ENCODE measurements around the gene FAM83B.
A peak's percentile ranks its signal among the peaks of the same experiment; 100 is the strongest.
"Not testable (repeated sequence)": the region's sequence is repeated elsewhere in the genome, so short reads cannot be mapped to it uniquely, and the experiment has no call there.

The FAM83B gene

GRCh38 chr6:54824225-54824624 lies 22.3 kb upstream of the FAM83B start:
- H3K9ac ChIP-seq (ENCODE audit: low read length); H3K27ac ChIP-seq (ENCODE audit: low read depth, low read length); H3K27me3 ChIP-seq (ENCODE audit: control insufficient read depth in 1 of 2, insufficient read depth in 2 of 2, low read length in 2 of 2); H3K4me3 ChIP-seq (ENCODE audit: low read depth in 1 of 2, low read length in 2 of 2); H3K36me3 ChIP-seq (ENCODE audit: insufficient read depth, low read length); H3K9me3 ChIP-seq (ENCODE audit: low read length); H3K4me1 ChIP-seq (ENCODE audit: insufficient read depth, low read length): not testable (repeated sequence)

DNA sequence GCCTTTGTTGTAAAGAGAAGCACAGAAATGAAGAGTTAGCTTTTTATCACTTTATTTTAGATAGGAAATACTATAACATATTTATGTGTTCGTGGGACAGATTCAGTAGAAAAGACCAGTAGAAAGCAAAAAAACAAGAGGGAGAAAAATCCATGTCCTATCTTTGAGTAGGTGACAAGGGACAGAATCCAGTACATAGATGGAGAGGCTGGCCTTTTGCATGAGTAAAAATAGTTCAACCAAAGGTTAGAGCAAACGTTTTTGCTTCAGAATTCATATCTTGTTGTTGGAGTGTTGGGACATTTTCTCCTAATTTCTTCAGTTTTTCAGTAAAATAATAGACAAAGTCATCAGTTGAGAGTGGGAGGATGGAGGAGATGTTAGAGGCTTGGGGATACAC lies 19.6 kb upstream of the FAM83B start:
- no peak overlapping the region for H3K4me3 ChIP-seq (ENCODE audit: low read depth in 1 of 2, low read length in 2 of 2)
- H3K9me3 ChIP-seq (ENCODE audit: low read length): no peaks in the 10 kb centered on the region
- H3K27ac ChIP-seq (ENCODE audit: low read depth, low read length): no peak overlapping the region
- no peaks in the 10 kb centered on the region for H3K4me1 ChIP-seq (ENCODE audit: insufficient read depth, low read length)
- no peaks in the 10 kb centered on the region for H3K27me3 ChIP-seq (ENCODE audit: control insufficient read depth in 1 of 2, insufficient read depth in 2 of 2, low read length in 2 of 2)
- H3K9ac ChIP-seq (ENCODE audit: low read length): no peak overlapping the region
- H3K36me3 ChIP-seq (ENCODE audit: insufficient read depth, low read length): no peaks in the 10 kb centered on the region

DNA sequence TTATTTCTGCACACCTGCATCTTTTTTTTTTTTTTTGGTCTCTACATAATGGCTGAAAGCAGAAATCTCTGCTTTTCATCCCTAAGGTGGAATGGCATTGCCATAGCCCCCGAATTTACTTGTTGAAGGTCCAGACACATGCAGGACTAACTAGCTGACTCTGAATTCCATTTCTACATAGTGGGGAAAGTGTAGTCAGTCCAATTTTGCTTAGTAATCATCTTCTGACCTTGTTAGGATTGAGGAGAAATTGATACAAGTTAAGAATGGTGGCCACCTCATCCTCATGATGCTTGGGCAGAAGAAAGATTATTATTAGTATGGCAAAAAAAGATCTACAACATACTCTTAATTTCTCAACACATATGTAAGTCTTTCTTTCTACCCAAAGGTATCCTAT lies 16.4 kb upstream of the FAM83B start:
- no peak overlapping the region for H3K9ac ChIP-seq (ENCODE audit: low read length)
- H3K4me3 ChIP-seq (ENCODE audit: low read depth in 1 of 2, low read length in 2 of 2): no peak overlapping the region
- no peaks in the 10 kb centered on the region for H3K36me3 ChIP-seq (ENCODE audit: insufficient read depth, low read length)
- H3K4me1 ChIP-seq (ENCODE audit: insufficient read depth, low read length): no peaks in the 10 kb centered on the region
- no peak overlapping the region for H3K27ac ChIP-seq (ENCODE audit: low read depth, low read length)
- no peaks in the 10 kb centered on the region for H3K9me3 ChIP-seq (ENCODE audit: low read length)
- H3K27me3 ChIP-seq (ENCODE audit: control insufficient read depth in 1 of 2, insufficient read depth in 2 of 2, low read length in 2 of 2): no peaks in the 10 kb centered on the region

- Histone ChIP-seq H3K9ac (ENCODE audit: low read length) (no peak overlapping the region), H3K4me3 (ENCODE audit: low read depth in 1 of 2, low read length in 2 of 2) (no peak overlapping the region), H3K36me3 (ENCODE audit: insufficient read depth, low read length) (no peaks in the 10 kb centered on the region), H3K9me3 (ENCODE audit: low read length) (no peaks in the 10 kb centered on the region), H3K27me3 (ENCODE audit: control insufficient read depth in 1 of 2, insufficient read depth in 2 of 2, low read length in 2 of 2) (no peaks in the 10 kb centered on the region), H3K27ac (ENCODE audit: low read depth, low read length) (no peak overlapping the region), H3K4me1 (ENCODE audit: insufficient read depth, low read length) (no peaks in the 10 kb centered on the region)
Measured at GRCh38 chr6:54835176-54835575, 11.4 kb upstream of the FAM83B start.

DNA sequence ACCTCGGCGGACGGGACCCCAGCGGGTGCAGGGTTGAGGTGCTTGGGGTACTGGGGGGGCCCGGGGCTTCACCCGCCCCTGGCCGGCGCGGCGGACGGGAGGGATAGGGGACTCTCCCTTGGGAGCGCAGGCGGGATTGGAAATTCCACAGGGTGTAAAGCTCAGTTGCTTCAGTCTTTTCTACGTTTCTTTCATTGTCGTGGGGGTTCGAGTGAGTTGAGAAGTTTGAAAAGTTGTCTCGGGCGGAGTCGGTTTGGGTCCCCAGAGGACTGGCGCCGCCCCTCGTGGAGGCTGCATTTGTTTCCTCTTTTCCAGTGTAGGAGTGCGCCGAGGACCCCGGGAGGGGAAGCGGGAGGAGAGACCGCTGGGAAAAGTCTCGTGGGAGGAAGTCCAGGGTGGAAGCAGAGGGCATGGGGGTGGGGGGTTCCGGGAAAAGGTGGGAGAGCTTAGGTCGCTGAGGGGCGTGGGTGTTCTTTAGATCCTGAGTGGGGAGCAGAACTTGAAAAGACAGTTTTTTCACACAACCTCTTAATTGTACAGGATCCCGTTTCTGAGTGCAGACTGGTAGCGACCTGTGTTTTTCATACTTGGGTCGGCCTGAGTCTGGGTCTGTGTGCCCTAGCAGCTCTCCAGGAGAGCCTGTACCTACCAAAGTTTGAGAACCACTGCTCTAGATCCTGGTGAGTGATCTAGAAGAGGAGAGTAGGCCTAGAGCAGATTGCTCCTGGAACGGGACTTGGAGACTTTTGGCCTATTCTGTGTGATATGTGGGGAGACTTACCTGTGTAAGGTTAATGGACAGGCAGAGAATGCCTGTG lies 495 bp downstream of the FAM83B start:
- Histone ChIP-seq H3K36me3 (ENCODE audit: insufficient read depth, low read length) (no peaks in the 10 kb centered on the region), H3K4me1 (ENCODE audit: insufficient read depth, low read length) (no peaks in the 10 kb centered on the region), H3K9me3 (ENCODE audit: low read length) (no peaks in the 10 kb centered on the region), H3K27me3 (ENCODE audit: control insufficient read depth in 1 of 2, insufficient read depth in 2 of 2, low read length in 2 of 2) (peaks cover 0 to 16% of the 10 kb centered on the region in 2 donors), H3K27ac (ENCODE audit: low read depth, low read length) (no peak overlapping the region), H3K4me3 (ENCODE audit: low read depth in 1 of 2, low read length in 2 of 2) (peak overlapping the region in 1 of 2 donors; percentile 13), H3K9ac (ENCODE audit: low read length) (no peak overlapping the region)

GRCh38 chr6:54847799-54848597 lies 1.4 kb downstream of the FAM83B start:
- Histone ChIP-seq H3K36me3 (ENCODE audit: insufficient read depth, low read length) (no peaks in the 10 kb centered on the region), H3K27ac (ENCODE audit: low read depth, low read length) (no peak overlapping the region), H3K27me3 (ENCODE audit: control insufficient read depth in 1 of 2, insufficient read depth in 2 of 2, low read length in 2 of 2) (peaks cover 0 to 16% of the 10 kb centered on the region in 2 donors), H3K4me3 (ENCODE audit: low read depth in 1 of 2, low read length in 2 of 2) (no peak overlapping the region), H3K4me1 (ENCODE audit: insufficient read depth, low read length) (no peaks in the 10 kb centered on the region), H3K9ac (ENCODE audit: low read length) (no peak overlapping the region), H3K9me3 (ENCODE audit: low read length) (no peaks in the 10 kb centered on the region)

DNA sequence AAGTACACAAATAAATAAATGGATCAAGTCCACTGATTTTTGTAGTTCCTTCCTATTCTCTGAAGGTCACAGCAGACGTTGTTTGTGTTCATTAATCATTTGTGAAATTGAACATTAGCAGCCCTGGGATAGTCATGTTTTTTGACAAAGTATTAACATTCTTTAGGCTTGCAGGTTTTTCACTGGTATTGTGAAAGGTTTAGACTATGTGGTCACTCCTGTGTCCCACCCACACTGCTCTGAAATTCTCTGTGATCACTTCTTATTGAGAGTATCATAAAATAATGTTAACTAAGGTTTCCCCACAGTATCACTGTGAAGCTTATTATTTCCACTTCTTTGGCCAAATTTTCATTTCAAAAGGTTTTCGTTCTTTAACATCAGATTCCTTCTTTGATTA lies 3.5 kb downstream of the FAM83B start:
- H3K9ac ChIP-seq (ENCODE audit: low read length): no peak overlapping the region
- H3K4me3 ChIP-seq (ENCODE audit: low read depth in 1 of 2, low read length in 2 of 2): no peak overlapping the region
- H3K27me3 ChIP-seq (ENCODE audit: control insufficient read depth in 1 of 2, insufficient read depth in 2 of 2, low read length in 2 of 2): peaks cover 0 to 16% of the 10 kb centered on the region in 2 donors
- H3K9me3 ChIP-seq (ENCODE audit: low read length): no peaks in the 10 kb centered on the region
- no peak overlapping the region for H3K27ac ChIP-seq (ENCODE audit: low read depth, low read length)
- no peaks in the 10 kb centered on the region for H3K36me3 ChIP-seq (ENCODE audit: insufficient read depth, low read length)
- no peaks in the 10 kb centered on the region for H3K4me1 ChIP-seq (ENCODE audit: insufficient read depth, low read length)

- no peaks in the 10 kb centered on the region for H3K27me3 ChIP-seq (ENCODE audit: control insufficient read depth in 1 of 2, insufficient read depth in 2 of 2, low read length in 2 of 2)
- no peak overlapping the region for H3K27ac ChIP-seq (ENCODE audit: low read depth, low read length)
- no peak overlapping the region for H3K4me3 ChIP-seq (ENCODE audit: low read depth in 1 of 2, low read length in 2 of 2)
- no peaks in the 10 kb centered on the region for H3K36me3 ChIP-seq (ENCODE audit: insufficient read depth, low read length)
- H3K9me3 ChIP-seq (ENCODE audit: low read length): no peaks in the 10 kb centered on the region
- no peaks in the 10 kb centered on the region for H3K4me1 ChIP-seq (ENCODE audit: insufficient read depth, low read length)
- H3K9ac ChIP-seq (ENCODE audit: low read length): no peak overlapping the region
Measured at GRCh38 chr6:54856129-54856528, 9.6 kb downstream of the FAM83B start.

DNA sequence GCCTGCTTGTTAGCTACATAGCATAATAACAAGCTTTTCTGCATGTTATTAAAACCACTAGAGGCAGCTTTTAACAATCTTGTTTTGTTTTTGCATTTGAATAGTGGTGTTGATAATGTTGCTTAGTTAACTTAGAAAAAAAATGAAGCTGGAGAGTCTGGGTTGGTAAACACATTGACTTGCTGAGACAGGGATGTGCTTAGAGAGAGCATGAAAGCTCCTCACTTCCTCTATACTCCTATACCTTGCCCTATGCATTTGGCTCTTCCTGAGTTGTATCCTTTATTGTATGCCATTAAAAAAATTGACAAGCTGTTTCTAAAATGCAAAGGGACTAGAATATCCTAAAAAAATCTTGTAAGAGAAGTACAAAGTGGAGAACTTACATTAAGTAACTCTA lies 13.6 kb downstream of the FAM83B start:
- Histone ChIP-seq H3K4me3 (ENCODE audit: low read depth in 1 of 2, low read length in 2 of 2) (no peak overlapping the region), H3K4me1 (ENCODE audit: insufficient read depth, low read length) (no peaks in the 10 kb centered on the region), H3K27ac (ENCODE audit: low read depth, low read length) (no peak overlapping the region), H3K9ac (ENCODE audit: low read length) (no peak overlapping the region), H3K36me3 (ENCODE audit: insufficient read depth, low read length) (no peaks in the 10 kb centered on the region), H3K27me3 (ENCODE audit: control insufficient read depth in 1 of 2, insufficient read depth in 2 of 2, low read length in 2 of 2) (no peaks in the 10 kb centered on the region), H3K9me3 (ENCODE audit: low read length) (no peaks in the 10 kb centered on the region)

DNA sequence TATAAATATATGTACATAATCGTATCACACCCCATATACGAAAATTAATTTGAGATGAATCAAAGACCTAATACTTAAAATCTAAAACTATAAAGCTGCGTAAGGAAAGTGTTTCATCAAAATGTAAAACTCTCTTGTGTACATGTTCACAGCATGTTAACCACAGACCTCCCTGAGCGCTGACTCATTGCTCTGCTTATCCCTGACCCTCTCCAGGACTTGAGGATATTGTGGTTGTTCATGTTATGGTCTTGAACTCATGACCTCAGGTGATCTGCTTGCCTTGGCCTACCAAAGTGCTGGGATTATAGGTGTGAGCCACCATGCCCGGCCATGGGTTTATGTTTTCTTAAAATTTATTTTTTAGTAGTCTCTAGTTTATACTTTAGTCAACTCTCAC lies 14.2 kb downstream of the FAM83B start:
- no peaks in the 10 kb centered on the region for H3K36me3 ChIP-seq (ENCODE audit: insufficient read depth, low read length)
- H3K27ac ChIP-seq (ENCODE audit: low read depth, low read length): no peak overlapping the region
- H3K9ac ChIP-seq (ENCODE audit: low read length): no peak overlapping the region
- no peaks in the 10 kb centered on the region for H3K9me3 ChIP-seq (ENCODE audit: low read length)
- no peak overlapping the region for H3K4me3 ChIP-seq (ENCODE audit: low read depth in 1 of 2, low read length in 2 of 2)
- H3K27me3 ChIP-seq (ENCODE audit: control insufficient read depth in 1 of 2, insufficient read depth in 2 of 2, low read length in 2 of 2): no peaks in the 10 kb centered on the region
- no peaks in the 10 kb centered on the region for H3K4me1 ChIP-seq (ENCODE audit: insufficient read depth, low read length)

- Histone ChIP-seq H3K9ac (ENCODE audit: low read length) (no peak overlapping the region), H3K27ac (ENCODE audit: low read depth, low read length) (no peak overlapping the region), H3K9me3 (ENCODE audit: low read length) (no peaks in the 10 kb centered on the region), H3K4me3 (ENCODE audit: low read depth in 1 of 2, low read length in 2 of 2) (no peak overlapping the region), H3K36me3 (ENCODE audit: insufficient read depth, low read length) (no peaks in the 10 kb centered on the region), H3K27me3 (ENCODE audit: control insufficient read depth in 1 of 2, insufficient read depth in 2 of 2, low read length in 2 of 2) (no peaks in the 10 kb centered on the region), H3K4me1 (ENCODE audit: insufficient read depth, low read length) (no peaks in the 10 kb centered on the region)
Measured at GRCh38 chr6:54861905-54862616, 15.5 kb downstream of the FAM83B start.
